GM12878 (cell line): ENCODE results near the gene ALDH18A1. TPM values are rescaled to one million over a fixed set of nuclear protein-coding genes. Genes with fewer than 3 reads are reported as not detected.

Experiments used
- CBX3 ChIP-seq: fragments of 200-600 bp; sonication (generic); IDR thresholded peaks from 2 replicates; pipeline ENCODE4 v1.6.1; 2016; ENCODE audit warnings: low read depth, borderline replicate concordance
- CEBPB ChIP-seq, 2 experiments: fragments of 150-350 bp in 1 of 2; IDR thresholded peaks; 2 replicates each; pipeline ENCODE4 v1.6.1; 2012 to 2014; ENCODE audit warnings: low read depth in 2 of 2, low read length in 2 of 2, borderline replicate concordance in 1 of 2, inconsistent platforms in 1 of 2
- CHD4 ChIP-seq: fragments of 200-600 bp; sonication (generic); IDR thresholded peaks from 2 replicates; pipeline ENCODE4 v1.6.1; 2016; ENCODE audit warnings: mild to moderate bottlenecking
- EGR1 ChIP-seq, 2 experiments: IDR thresholded peaks; 1 replicate in 1 of 2; 2 replicates in 1 of 2; pipeline ENCODE4 v1.6.1; 2011 to 2012; ENCODE audit warnings: low read depth in 2 of 2, low read length in 2 of 2, borderline replicate concordance in 1 of 2, mild to moderate bottlenecking in 1 of 2, moderate library complexity in 1 of 2
- FOS ChIP-seq: IDR thresholded peaks from 3 replicates; pipeline ENCODE4 v1.6.1; 2011; ENCODE audit warnings: borderline replicate concordance; ENCODE audit not compliant: insufficient read length; ENCODE audit errors: extremely low read depth
- NBN ChIP-seq: fragments of 450-650 bp; IDR thresholded peaks from 2 replicates; pipeline ENCODE4 v1.6.1; 2016
- NFXL1 ChIP-seq: fragments of 450-650 bp; IDR thresholded peaks from 2 replicates; pipeline ENCODE4 v1.6.1; 2017; ENCODE audit warnings: antibody characterized with exemption, mild to moderate bottlenecking, borderline replicate concordance
- POLR2AphosphoS5 ChIP-seq: IDR thresholded peaks from 2 replicates; pipeline ENCODE4 v1.6.1; 2011; ENCODE audit warnings: mild to moderate bottlenecking, low read length, inconsistent platforms
- POU2F2 ChIP-seq: IDR thresholded peaks from 3 replicates; pipeline ENCODE4 v1.6.1; 2011; ENCODE audit warnings: low read depth, mild to moderate bottlenecking, low read length, borderline replicate concordance
- RB1 ChIP-seq: fragments of 450-650 bp; formaldehyde crosslinking; IDR thresholded peaks from 2 replicates; pipeline ENCODE4 v1.6.1; 2017; ENCODE audit warnings: mild to moderate bottlenecking, borderline replicate concordance
- SMC3 ChIP-seq: IDR thresholded peaks from 2 replicates; pipeline ENCODE4 v1.6.1; 2011; ENCODE audit warnings: low read length, improper control_type of control experiment, borderline replicate concordance
- SREBF1 ChIP-seq: IDR thresholded peaks from 2 replicates; pipeline ENCODE4 v1.6.1; 2012; ENCODE audit warnings: mild to moderate bottlenecking, low read length
- SUPT20H ChIP-seq: IDR thresholded peaks from 2 replicates; pipeline ENCODE4 v1.6.1; 2011; ENCODE audit warnings: low read depth, mild to moderate bottlenecking, low read length, moderate library complexity, borderline replicate concordance; ENCODE audit not compliant: control insufficient read depth
- ZBED1 ChIP-seq: IDR thresholded peaks from 2 replicates; pipeline ENCODE4 v1.6.1; 2016; ENCODE audit warnings: borderline replicate concordance
- ZNF384 ChIP-seq: IDR thresholded peaks from 2 replicates; pipeline ENCODE4 v1.6.1; 2012; ENCODE audit warnings: low read depth, mild to moderate bottlenecking, low read length, improper control_type of control experiment, borderline replicate concordance
- polyA plus RNA-seq, 11 experiments: library from polyadenylated mRNA; depleted of rRNA in 4 of 11; unstranded in 6 of 11; stranded (reverse) in 5 of 11; fragments of >200 nt; fragmentation: Nextera tagmentation in 4 of 11; fragmentation: Illumina TruSeq in 1 of 11; extraction: Ambion mirVana in 4 of 11; extraction: Trizol in 1 of 11; gene quantifications; 1 replicate in 1 of 11; 2 replicates in 10 of 11; pipeline versions ENCODE4 v1.2.1 to v1.2.3, GENCODE V29; 2011 to 2016; ENCODE audit warnings: inconsistent platforms in 2 of 11, missing spikeins in 2 of 11, low read depth in 1 of 11
- total RNA-seq, 4 experiments: library from RNA; depleted of rRNA in 3 of 4; stranded (reverse); fragments of >200 nt in 3 of 4; fragmentation: Illumina TruSeq in 1 of 4; extraction: Trizol in 1 of 4; gene quantifications; 2 replicates each; pipeline versions ENCODE4 v1.2.1 to v1.2.3, GENCODE V29; 2013 to 2021
- TF ChIP-seq, protein P1 (sequence below): IDR thresholded peaks from 2 replicates; pipeline ENCODE4 v1.6.1; 2012; ENCODE audit warnings: low read depth, low read length, improper control_type of control experiment
- TF ChIP-seq, protein P2 (sequence below): fragments of 450-650 bp; IDR thresholded peaks from 2 replicates; pipeline ENCODE4 v1.6.1; 2017; ENCODE audit warnings: borderline replicate concordance
- TF ChIP-seq, protein P3 (sequence below): IDR thresholded peaks from 2 replicates; pipeline ENCODE4 v1.6.1; 2012; ENCODE audit warnings: mild to moderate bottlenecking, low read depth, low read length
- TF ChIP-seq, protein P4 (sequence below): fragments of 450-650 bp; IDR thresholded peaks from 2 replicates; pipeline ENCODE4 v1.6.1; 2016; ENCODE audit warnings: mild to moderate bottlenecking
- TF ChIP-seq, protein P5 (sequence below): IDR thresholded peaks from 2 replicates; pipeline ENCODE4 v1.6.1; 2011; ENCODE audit warnings: borderline replicate concordance, low read depth, mild to moderate bottlenecking, moderate library complexity, low read length; ENCODE audit not compliant: insufficient read depth, poor library complexity, severe bottlenecking

ALDH18A1 gene
- total and polyA plus RNA-seq, 10 of the 15 experiments (the other 5 are each of a cell fraction or from before 2014, with no cell fraction given): 24.3 to 118 (median 99.3) TPM

DNA sequence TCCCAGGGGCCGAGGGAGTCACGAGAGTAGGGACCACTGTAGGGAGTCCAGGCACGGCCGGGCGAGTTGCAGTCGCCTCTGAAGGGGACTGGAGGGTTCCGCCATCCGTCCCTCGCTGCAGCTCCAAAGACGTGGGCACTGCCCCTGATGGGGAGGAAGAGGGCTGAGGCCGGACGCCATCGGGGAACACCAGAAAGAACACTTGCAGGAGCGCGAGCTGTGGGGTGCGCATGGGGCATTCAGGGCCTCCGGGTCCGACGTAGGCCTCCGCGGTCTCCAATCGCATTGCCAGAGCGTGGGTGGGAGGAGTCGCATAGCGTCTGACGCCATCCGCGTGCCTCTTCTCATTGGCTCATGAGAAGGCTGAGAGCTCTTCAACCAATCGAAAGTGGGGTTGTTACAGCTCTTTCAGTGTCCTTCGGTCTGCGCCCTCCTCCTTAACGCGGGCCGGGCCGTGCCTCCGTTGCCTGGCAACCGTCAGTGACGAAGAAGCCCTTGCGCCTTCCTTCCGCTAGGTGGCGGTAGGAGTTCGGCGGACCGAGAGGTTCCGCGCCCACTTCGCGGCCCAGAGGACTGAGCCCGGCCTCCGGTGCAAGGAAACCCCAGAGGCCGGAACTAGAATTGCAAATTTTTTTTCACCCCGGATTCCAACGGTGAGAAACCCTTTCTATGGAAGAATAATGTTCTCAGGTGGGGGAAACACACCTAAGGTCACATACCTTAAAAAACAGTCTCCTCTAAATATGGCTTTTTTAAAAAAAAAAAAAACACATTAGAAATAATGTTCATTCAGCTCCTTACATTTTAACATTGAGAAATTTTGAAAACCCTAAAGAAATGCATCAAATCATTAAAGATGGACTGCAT is 37.4 kb upstream of the ALDH18A1 start, which contains the start of gene TCTN3 (continued):
- TF ChIP-seq NFXL1 (no peak), CHD4 (no peak), CEBPB (IDR thresholded peaks at IDR 0.05; ENCODE audit: borderline replicate concordance in 1 of 2, low read depth in 2 of 2, low read length in 2 of 2) (no peak), EGR1 (IDR thresholded peaks at IDR 0.05; ENCODE audit: borderline replicate concordance in 1 of 2, low read depth in 2 of 2, low read length in 2 of 2) (peak in 1 of 2 experiments; percentile 89; a peak in 2 of 3 replicates), SREBF1 (0 out of 2 replicates have a peak, but pooled peaks have one; percentile 9), RB1 (peak; percentile 83; the same call in 1 of the 2 replicates), NBN (peak; percentile 89; the same call in 1 of the 2 replicates), SMC3 (peak; percentile 98), ZBED1 (no peak), POLR2AphosphoS5 (peak; percentile 83), ZNF384 (peak; percentile 78), CBX3 (no peak), FOS (peak; percentile 37), SUPT20H (no peak), POU2F2 (peak; percentile 61; the same call in 1 of the 3 replicates)
- TF ChIP-seq, protein P1, sequence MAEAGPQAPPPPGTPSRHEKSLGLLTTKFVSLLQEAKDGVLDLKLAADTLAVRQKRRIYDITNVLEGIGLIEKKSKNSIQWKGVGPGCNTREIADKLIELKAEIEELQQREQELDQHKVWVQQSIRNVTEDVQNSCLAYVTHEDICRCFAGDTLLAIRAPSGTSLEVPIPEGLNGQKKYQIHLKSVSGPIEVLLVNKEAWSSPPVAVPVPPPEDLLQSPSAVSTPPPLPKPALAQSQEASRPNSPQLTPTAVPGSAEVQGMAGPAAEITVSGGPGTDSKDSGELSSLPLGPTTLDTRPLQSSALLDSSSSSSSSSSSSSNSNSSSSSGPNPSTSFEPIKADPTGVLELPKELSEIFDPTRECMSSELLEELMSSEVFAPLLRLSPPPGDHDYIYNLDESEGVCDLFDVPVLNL: no peak; the same call in 1 of the 2 replicates
- TF ChIP-seq, protein P2, sequence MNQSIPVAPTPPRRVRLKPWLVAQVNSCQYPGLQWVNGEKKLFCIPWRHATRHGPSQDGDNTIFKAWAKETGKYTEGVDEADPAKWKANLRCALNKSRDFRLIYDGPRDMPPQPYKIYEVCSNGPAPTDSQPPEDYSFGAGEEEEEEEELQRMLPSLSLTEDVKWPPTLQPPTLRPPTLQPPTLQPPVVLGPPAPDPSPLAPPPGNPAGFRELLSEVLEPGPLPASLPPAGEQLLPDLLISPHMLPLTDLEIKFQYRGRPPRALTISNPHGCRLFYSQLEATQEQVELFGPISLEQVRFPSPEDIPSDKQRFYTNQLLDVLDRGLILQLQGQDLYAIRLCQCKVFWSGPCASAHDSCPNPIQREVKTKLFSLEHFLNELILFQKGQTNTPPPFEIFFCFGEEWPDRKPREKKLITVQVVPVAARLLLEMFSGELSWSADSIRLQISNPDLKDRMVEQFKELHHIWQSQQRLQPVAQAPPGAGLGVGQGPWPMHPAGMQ: no peak
- TF ChIP-seq, protein P3, sequence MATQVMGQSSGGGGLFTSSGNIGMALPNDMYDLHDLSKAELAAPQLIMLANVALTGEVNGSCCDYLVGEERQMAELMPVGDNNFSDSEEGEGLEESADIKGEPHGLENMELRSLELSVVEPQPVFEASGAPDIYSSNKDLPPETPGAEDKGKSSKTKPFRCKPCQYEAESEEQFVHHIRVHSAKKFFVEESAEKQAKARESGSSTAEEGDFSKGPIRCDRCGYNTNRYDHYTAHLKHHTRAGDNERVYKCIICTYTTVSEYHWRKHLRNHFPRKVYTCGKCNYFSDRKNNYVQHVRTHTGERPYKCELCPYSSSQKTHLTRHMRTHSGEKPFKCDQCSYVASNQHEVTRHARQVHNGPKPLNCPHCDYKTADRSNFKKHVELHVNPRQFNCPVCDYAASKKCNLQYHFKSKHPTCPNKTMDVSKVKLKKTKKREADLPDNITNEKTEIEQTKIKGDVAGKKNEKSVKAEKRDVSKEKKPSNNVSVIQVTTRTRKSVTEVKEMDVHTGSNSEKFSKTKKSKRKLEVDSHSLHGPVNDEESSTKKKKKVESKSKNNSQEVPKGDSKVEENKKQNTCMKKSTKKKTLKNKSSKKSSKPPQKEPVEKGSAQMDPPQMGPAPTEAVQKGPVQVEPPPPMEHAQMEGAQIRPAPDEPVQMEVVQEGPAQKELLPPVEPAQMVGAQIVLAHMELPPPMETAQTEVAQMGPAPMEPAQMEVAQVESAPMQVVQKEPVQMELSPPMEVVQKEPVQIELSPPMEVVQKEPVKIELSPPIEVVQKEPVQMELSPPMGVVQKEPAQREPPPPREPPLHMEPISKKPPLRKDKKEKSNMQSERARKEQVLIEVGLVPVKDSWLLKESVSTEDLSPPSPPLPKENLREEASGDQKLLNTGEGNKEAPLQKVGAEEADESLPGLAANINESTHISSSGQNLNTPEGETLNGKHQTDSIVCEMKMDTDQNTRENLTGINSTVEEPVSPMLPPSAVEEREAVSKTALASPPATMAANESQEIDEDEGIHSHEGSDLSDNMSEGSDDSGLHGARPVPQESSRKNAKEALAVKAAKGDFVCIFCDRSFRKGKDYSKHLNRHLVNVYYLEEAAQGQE: no peak
- TF ChIP-seq, protein P4, sequence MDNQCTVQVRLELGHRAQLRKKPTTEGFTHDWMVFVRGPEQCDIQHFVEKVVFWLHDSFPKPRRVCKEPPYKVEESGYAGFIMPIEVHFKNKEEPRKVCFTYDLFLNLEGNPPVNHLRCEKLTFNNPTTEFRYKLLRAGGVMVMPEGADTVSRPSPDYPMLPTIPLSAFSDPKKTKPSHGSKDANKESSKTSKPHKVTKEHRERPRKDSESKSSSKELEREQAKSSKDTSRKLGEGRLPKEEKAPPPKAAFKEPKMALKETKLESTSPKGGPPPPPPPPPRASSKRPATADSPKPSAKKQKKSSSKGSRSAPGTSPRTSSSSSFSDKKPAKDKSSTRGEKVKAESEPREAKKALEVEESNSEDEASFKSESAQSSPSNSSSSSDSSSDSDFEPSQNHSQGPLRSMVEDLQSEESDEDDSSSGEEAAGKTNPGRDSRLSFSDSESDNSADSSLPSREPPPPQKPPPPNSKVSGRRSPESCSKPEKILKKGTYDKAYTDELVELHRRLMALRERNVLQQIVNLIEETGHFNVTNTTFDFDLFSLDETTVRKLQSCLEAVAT: no peak
- TF ChIP-seq, protein P5, sequence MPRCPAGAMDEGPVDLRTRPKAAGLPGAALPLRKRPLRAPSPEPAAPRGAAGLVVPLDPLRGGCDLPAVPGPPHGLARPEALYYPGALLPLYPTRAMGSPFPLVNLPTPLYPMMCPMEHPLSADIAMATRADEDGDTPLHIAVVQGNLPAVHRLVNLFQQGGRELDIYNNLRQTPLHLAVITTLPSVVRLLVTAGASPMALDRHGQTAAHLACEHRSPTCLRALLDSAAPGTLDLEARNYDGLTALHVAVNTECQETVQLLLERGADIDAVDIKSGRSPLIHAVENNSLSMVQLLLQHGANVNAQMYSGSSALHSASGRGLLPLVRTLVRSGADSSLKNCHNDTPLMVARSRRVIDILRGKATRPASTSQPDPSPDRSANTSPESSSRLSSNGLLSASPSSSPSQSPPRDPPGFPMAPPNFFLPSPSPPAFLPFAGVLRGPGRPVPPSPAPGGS: peak; percentile 49
